ENCODE measurements around the gene SLC9A8. TPM values are rescaled to one million over a fixed set of nuclear protein-coding genes. Genes with fewer than 3 reads are reported as not detected.
A peak's percentile ranks its signal among the peaks of the same experiment; 100 is the strongest.

SLC9A8 gene
- polyA plus RNA-seq, 3 donors from 2014 or later: 2.5 to 9.1 (median 3.2) TPM

DNA sequence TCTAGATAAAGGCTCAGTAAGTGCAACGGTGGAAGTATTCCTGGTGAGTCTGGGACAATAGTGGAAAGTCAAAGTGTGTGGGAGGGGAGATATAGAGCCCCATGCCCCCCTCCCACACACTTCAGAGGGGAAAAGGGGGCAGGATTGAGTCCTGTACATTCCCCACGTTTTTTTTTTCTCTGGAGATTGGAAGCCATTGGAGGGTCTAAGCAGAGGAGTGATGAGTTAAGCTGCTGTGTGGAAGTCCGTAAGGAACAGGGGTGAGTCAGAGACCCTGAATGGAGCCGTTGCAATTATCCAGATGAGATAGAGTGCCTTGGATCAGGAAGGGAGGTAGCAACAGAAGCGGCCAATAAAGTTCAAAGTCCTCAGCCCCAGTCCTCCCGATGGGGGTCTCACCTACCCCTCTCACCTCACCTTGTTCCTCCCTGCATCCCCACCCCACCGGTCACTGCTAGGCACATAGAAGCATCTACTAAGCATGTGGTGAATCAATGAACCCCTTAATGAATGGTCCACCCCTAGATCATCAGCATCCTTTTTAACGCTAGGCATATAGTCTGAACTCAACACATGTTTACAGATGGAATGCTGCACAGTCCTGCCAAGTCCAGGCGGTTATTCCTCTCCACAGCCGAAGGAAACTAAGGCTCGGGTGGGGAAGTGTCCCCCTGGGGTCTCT lies 662 bp upstream of the SLC9A8 start:
- Mint-ChIP-seq H3K9me3 (no peaks in the 10 kb centered on the region), H3K4me3 (peak overlapping the region; percentile 91 to 96 (median 94)), H3K36me3 (peaks cover 0 to 17% (median 0%) of the 10 kb centered on the region in 3 donors), H3K27ac (peak overlapping the region; percentile 94 to 99 (median 98)), H3K27me3 (ENCODE audit: low read depth in 3 of 3) (peaks cover 0 to 12% (median 6%) of the 10 kb centered on the region in 3 donors), H3K4me1 (peaks cover 27 to 38% of the 10 kb centered on the region in 2 donors)
- DNase-seq: no peak

DNA sequence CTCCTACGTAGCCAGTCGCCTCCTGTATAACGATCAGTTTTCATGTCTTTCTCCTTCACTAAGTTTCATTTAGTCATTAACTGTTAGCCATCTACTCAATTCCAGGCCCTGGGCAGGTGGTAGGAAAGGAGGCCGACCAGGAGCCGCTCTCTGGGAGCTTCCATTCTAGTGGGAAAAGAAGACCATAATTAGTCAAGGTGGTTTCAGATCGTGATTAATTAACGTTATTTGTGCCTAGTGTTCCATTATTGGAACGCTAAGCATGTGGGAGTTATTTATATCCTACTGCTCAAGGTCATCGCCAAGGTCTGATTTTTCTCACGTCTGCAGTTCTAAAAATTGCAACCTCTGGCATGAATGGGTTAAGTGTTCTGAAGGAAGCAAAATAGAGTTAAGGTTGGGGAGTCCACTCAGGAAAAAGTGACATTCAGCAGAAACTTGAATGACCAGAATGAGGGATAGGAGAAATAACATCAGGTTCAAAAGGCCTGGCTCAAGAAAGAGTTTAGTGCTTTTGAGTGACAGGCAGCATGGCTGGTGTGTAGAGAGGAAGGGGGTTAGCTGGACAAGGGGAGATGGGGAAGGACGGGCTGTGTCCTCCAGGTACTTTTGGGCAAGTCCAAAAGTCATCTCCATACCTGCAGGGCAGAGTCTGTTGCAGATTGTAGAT lies 812 bp downstream of the SLC9A8 start:
- Mint-ChIP-seq H3K36me3 (peaks cover 0 to 22% (median 0%) of the 10 kb centered on the region in 3 donors), H3K4me1 (peaks cover 27 to 48% of the 10 kb centered on the region in 2 donors), H3K27me3 (ENCODE audit: low read depth in 3 of 3) (peaks cover 0 to 12% (median 6%) of the 10 kb centered on the region in 3 donors), H3K27ac (peak overlapping the region; percentile 96 to 99 (median 98)), H3K4me3 (peak overlapping the region; percentile 96), H3K9me3 (no peaks in the 10 kb centered on the region)
- DNase-seq: no peak

DNA sequence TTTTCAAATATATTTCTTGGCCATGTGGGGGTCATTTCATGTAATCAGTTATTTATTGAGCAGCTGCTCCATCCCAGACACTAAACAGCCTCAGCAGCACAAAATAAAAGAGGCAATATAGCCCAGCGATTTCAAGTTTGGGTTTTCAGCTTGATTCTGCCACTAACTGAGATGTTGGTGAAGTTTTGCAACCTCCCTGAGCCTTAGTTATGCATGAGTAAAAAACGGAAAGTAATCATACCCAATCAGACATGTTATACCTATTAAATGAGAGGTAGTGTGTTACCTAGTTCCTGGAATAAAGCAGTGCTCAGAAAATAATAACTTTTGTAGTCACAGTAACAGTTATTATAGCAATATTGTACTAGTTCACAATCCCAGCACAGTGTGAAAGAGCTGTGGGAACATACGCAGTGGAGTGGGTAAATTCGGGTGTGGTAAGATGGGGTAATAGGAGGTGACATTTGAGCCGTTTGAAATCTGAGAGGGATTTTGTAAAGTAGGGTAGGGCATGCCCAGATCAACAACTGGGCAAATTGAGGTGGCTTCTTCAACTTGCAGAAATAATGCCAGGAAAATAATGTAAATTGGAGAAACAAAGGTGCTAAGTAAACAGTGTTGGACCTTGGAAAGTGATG lies 1.5 kb downstream of the SLC9A8 start:
- Mint-ChIP-seq H3K27ac (peak overlapping the region; percentile 96 to 99 (median 98)), H3K36me3 (peaks cover 2 to 24% (median 4%) of the 10 kb centered on the region in 3 donors), H3K27me3 (ENCODE audit: low read depth in 3 of 3) (peaks cover 0 to 12% (median 6%) of the 10 kb centered on the region in 3 donors), H3K4me1 (peaks cover 27 to 52% of the 10 kb centered on the region in 2 donors), H3K4me3 (peak overlapping the region; percentile 96), H3K9me3 (no peaks in the 10 kb centered on the region)
- no peak for DNase-seq

DNA sequence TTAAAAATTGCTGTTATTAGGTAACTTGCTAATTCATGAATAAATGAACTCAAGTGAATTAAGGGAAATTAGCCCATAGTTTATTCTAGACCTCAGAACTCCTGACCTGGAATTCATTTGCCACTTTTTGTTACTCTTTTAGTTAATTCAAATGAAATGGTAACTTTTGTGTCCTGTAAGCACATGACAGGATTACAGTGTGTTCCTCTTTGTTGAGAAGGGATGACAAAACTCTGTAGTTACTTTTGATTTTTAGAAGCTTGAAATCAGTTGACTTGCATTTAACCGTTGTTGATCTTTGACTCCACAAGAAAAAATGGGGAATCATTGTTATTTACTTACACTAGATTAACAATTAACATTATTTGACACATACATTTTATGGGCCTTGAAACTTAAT lies 6.2 kb downstream of the SLC9A8 start:
- H3K27me3 Mint-ChIP-seq (ENCODE audit: low read depth in 3 of 3): peaks cover 0 to 1% (median 0%) of the 10 kb centered on the region in 3 donors
- H3K27ac Mint-ChIP-seq: no peak overlapping the region
- H3K4me3 Mint-ChIP-seq: no peak overlapping the region
- DNase-seq: no peak
- peaks cover 29 to 70% of the 10 kb centered on the region in 2 donors for H3K4me1 Mint-ChIP-seq
- H3K9me3 Mint-ChIP-seq: no peaks in the 10 kb centered on the region
- H3K36me3 Mint-ChIP-seq: peaks cover 21 to 49% (median 26%) of the 10 kb centered on the region in 3 donors

DNA sequence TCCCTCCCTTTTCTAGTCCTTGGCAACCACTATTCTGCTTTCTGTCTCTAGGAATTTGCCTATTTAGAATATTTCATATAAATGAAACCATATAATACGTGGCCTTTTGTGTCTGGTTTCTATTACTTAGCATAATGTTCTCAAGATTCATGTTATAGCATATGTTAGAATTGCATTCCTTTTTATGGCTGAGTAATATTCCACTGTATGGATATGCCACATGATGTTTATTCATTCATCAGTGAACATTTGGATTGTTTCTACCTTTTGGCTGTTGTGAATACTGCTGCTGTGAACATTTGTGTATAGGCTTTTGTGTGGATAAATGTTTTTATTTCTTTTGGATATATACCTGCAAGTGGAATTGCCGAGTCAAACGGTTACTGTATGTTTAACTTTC lies 7.1 kb downstream of the SLC9A8 start:
- H3K36me3 Mint-ChIP-seq: peaks cover 25 to 50% (median 30%) of the 10 kb centered on the region in 3 donors
- H3K4me3 Mint-ChIP-seq: no peak overlapping the region
- no peak for DNase-seq
- peaks cover 26 to 65% of the 10 kb centered on the region in 2 donors for H3K4me1 Mint-ChIP-seq
- no peaks in the 10 kb centered on the region for H3K9me3 Mint-ChIP-seq
- no peak overlapping the region for H3K27ac Mint-ChIP-seq
- H3K27me3 Mint-ChIP-seq (ENCODE audit: low read depth in 3 of 3): peaks cover 0 to 1% (median 0%) of the 10 kb centered on the region in 3 donors

DNA sequence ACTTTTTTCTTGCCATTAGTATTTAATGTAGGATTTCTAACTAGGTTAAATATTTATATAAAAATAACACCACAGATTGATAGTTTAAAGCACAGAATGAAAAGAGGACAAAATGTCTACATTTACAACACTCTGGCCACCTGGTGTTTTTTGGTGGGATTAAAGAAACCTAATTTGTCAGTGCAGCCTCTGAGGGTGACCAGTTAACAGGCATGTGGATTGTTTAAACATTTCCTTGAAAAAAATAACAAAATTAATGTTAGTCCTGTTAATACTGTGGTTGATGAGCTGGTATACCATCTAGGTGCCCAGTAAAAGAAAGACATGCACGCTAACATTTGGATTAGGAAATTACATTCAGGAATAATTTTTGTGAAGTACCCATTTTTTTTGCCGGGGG lies 8.8 kb downstream of the SLC9A8 start:
- no peaks in the 10 kb centered on the region for H3K27me3 Mint-ChIP-seq (ENCODE audit: low read depth in 3 of 3)
- H3K27ac Mint-ChIP-seq: peak overlapping the region in 3 of 6 donors; percentile 9 to 49 (median 13)
- no peaks in the 10 kb centered on the region for H3K9me3 Mint-ChIP-seq
- DNase-seq: no peak
- peaks cover 22 to 58% of the 10 kb centered on the region in 2 donors for H3K4me1 Mint-ChIP-seq
- no peak overlapping the region for H3K4me3 Mint-ChIP-seq
- H3K36me3 Mint-ChIP-seq: peaks cover 28 to 45% (median 32%) of the 10 kb centered on the region in 3 donors

DNA sequence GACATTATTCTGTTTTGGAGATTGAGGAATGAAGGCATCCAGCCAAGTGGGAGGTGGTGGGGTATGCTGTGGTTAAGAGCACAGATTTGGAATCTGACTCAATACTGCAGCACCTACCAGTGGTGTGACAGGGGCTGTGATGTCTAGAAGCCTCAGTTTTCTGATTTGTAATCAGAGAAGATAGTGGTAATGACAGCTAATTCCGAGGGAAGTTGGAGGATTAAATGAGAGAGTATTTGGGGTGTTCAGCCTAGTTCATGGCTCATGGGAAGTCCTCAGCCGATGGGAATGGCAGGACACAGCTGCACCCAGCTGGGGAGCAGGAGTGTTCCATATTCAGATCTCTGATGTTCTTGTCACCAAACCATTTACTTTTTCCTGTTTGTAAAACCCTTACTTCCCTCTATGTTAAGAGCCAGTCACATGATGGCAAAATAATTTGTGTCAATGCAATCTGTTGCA lies 9.3 kb downstream of the SLC9A8 start:
- Mint-ChIP-seq H3K4me3 (no peak overlapping the region), H3K36me3 (peaks cover 28 to 46% (median 32%) of the 10 kb centered on the region in 3 donors), H3K27me3 (ENCODE audit: low read depth in 3 of 3) (no peaks in the 10 kb centered on the region), H3K27ac (peak overlapping the region in 3 of 6 donors; percentile 13 to 57 (median 49)), H3K4me1 (peaks cover 22 to 58% of the 10 kb centered on the region in 2 donors), H3K9me3 (no peaks in the 10 kb centered on the region)
- no peak for DNase-seq

DNA sequence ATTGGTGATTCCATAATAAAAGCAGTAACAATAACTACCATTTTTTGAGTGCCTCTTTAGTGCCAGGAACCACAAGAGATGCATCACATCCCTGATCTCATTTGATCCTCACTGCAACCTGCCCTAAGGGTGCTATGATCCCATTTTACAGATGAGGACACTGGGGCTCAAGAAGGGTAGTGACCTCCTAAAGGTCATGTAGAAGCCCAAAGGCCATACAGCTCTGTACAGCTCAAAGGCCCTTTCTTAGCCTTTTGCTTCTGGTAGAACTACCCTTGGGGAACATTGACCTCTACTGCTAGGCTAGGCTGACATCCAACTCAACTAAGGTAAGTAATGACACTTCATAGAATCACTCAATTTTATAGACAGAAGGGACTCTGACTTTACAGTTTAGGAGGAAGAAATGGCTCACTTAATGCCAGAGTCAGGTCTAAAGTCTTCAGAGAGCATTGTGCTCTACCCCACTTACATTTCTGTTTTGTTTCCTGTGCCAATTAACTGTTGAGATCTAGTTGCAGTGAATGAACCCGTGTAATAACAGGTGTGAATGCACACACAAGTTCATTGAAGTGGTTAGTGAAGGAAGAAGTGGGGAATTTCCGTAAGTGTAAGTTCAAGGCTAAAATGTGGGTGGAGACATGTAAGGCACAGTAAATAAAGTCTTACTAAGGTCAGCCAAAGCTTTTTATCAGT lies 10.7 kb downstream of the SLC9A8 start:
- H3K27me3 Mint-ChIP-seq (ENCODE audit: low read depth in 3 of 3): no peaks in the 10 kb centered on the region
- H3K9me3 Mint-ChIP-seq: no peaks in the 10 kb centered on the region
- peak in 2 of 3 donors; percentile 17 to 25 for DNase-seq
- H3K4me3 Mint-ChIP-seq: peak overlapping the region in 3 of 5 donors; percentile 4 to 47 (median 6)
- H3K27ac Mint-ChIP-seq: peak overlapping the region; percentile 52 to 83 (median 69)
- H3K36me3 Mint-ChIP-seq: peaks cover 28 to 40% (median 32%) of the 10 kb centered on the region in 3 donors
- peaks cover 22 to 48% of the 10 kb centered on the region in 2 donors for H3K4me1 Mint-ChIP-seq

DNA sequence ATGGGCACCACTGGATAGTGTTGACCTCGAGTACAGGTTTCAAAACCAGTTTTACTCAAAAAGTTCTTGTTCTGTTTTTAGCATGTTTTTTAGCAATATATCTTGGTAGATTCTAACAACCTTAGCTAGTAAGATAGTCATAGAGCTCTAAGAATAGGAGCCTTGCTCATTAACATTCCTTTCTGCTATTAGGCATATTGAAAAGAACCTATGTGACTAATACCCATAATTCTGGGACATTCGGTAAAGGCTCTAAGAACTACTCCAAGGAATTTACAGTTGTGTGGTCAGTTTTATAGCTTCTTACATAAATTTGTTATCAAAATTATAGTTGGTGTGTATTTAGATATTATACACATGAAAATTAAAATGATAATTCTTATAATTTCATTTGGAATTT lies 11.6 kb downstream of the SLC9A8 start:
- H3K4me3 Mint-ChIP-seq: peak overlapping the region in 1 of 5 donors; percentile 47
- no peaks in the 10 kb centered on the region for H3K9me3 Mint-ChIP-seq
- no peak for DNase-seq
- H3K36me3 Mint-ChIP-seq: peaks cover 24 to 41% (median 30%) of the 10 kb centered on the region in 3 donors
- H3K27me3 Mint-ChIP-seq (ENCODE audit: low read depth in 3 of 3): no peaks in the 10 kb centered on the region
- H3K4me1 Mint-ChIP-seq: peaks cover 22 to 44% of the 10 kb centered on the region in 2 donors
- peak overlapping the region in 4 of 6 donors; percentile 67 to 83 (median 76) for H3K27ac Mint-ChIP-seq

DNA sequence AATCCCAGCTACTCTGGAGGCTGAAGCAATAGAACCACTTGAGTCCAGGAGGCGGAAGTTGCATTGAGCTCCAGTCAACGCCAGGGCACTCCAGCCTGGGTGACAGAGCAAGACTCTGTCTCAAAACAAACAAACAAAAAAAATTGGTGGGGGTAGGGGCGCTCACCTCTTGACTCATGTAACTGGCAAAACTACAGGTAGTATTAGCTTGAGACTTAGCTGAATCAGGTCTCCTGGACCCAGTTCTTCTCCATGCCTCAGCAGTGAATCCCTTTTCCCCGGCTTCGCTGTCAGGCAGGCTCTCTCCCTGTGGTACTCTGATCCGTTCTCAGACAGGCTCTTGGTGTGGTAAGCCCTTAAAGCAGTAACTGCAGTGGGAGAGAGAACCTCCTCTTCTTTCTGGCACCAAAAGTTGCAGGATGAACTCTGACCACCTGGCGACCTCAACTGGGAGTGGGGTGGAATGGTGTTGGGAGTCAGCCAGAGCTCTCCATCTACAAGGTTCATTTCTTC lies 12.9 kb downstream of the SLC9A8 start:
- Mint-ChIP-seq H3K27ac (no peak overlapping the region), H3K4me3 (no peak overlapping the region), H3K27me3 (ENCODE audit: low read depth in 3 of 3) (peaks cover 0 to 3% (median 0%) of the 10 kb centered on the region in 3 donors), H3K36me3 (peaks cover 15 to 38% (median 25%) of the 10 kb centered on the region in 3 donors), H3K9me3 (no peaks in the 10 kb centered on the region), H3K4me1 (peaks cover 23 to 37% of the 10 kb centered on the region in 2 donors)
- no peak for DNase-seq

DNA sequence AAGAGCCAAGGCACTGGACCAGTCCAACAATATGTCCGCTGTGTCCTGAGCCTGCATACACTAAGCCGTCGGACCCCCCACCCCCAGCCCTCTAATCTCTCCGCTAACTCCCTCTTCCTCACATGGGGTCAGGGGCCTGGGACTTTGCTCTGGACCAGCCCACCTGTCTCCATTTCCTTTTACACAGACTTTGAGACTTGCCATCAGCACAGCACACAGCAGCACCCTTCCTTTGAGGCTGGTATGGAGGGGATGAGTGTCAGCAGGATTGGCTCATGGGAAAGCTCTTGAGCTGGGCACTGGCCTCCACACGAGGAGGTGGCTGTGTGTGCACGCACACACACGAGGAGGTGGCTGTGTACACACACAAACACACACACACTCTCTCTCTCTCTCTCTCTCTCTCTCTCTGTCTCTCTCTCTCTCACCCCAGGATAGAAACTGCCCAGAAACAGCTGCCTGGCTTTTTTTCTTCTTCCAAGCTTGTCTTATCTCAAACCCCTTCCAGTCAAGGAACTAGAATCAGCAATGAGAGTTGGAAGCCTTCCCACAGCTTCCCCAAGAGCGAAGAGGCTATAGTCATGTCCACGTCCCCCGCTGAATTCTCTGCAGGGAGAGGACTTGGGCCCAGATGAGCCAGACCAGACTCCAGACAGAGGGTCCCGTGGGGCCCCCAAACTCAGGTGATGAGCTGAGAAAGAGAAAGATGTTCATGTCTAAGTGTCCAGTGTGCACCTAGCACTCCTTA lies 18.6 kb downstream of the SLC9A8 start:
- H3K27me3 Mint-ChIP-seq (ENCODE audit: low read depth in 3 of 3): peaks cover 0 to 4% (median 1%) of the 10 kb centered on the region in 3 donors

DNA sequence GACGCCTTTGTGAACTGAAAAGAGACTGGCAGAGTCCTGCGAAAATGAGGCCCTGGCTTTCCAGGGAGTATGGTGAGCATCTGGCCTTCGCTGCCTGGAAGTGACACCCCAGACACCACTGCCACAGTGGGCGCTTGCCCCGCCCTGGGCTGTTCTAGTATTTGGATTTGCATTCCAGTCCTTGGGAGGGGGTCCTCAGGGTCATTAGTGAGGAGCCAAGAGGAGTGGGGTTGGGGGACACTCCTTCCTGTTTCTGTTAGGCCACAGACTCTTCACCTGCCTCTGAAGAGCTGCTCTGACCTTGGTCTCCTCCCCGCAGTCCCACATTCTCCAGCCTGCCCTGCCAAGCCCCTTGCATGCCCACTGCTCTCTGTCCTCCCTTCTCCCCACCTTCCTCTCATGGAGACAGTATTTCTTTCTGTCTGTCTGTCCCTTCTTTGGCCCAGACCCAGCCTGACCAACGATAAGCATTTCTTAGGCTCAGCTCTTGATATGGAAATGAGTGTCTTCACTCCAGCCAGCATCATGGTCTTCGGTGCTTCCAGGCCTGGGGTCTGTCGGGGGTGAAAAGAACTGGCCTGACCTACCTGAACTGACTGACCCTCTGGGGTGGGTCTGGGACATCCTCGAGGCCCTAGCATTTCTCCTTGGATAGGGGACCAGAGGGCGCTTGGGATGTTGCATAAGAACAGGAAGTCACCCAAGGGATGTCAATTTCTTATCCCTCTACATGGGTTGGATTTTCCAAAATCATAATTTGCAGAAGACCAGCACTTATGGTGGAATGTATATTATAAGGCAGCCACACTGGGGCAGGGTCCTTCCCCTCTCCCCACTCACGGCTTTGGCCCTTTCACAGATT lies 19.4 kb downstream of the SLC9A8 start:
- Mint-ChIP-seq H3K27ac (peak overlapping the region in 4 of 6 donors; percentile 19 to 72 (median 61)), H3K4me1 (peaks cover 0 to 2% of the 10 kb centered on the region in 2 donors), H3K36me3 (peaks cover 7 to 36% (median 9%) of the 10 kb centered on the region in 3 donors), H3K9me3 (no peaks in the 10 kb centered on the region), H3K27me3 (ENCODE audit: low read depth in 3 of 3) (peaks cover 0 to 4% (median 1%) of the 10 kb centered on the region in 3 donors), H3K4me3 (no peak overlapping the region)
- no peak for DNase-seq

More for the DNA sequence above, 18.6 kb downstream of the SLC9A8 start:
- Mint-ChIP-seq H3K9me3 (no peaks in the 10 kb centered on the region), H3K4me1 (peaks cover 0 to 2% of the 10 kb centered on the region in 2 donors), H3K27ac (peak overlapping the region in 3 of 6 donors; percentile 25 to 72 (median 65)), H3K36me3 (peaks cover 4 to 35% (median 7%) of the 10 kb centered on the region in 3 donors), H3K4me3 (no peak overlapping the region)
- DNase-seq: no peak

Measured in immature natural killer cell (primary cell).